Measurements from ENCODE around the gene CD86.
A peak's percentile ranks its signal among the peaks of the same experiment; 100 is the strongest.

The CD86 gene

GRCh38 chr3:122092460-122093165 lies 37.5 kb downstream of the CD86 start:
- DNase-seq = peak; percentile 16 to 22

DNA sequence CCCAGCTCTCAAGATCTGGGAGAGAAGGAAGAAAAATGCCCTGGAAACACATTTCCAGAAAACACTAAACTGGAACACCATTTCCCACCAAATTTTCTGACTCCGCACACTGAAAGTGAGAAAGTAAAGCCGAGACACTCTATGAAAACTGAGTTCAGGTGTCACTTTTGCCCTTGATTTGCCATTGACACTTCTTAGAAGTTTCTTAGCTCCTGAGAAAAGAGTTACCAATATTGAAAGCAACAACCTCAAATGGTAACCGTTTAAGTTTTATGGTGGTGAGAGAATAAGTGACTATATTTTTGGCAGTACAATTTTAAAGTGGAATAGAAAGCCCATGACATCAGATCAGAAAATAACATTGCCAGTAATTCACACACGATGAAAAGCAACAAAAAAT lies 39.0 kb downstream of the CD86 start:
- no peak for DNase-seq

DNA sequence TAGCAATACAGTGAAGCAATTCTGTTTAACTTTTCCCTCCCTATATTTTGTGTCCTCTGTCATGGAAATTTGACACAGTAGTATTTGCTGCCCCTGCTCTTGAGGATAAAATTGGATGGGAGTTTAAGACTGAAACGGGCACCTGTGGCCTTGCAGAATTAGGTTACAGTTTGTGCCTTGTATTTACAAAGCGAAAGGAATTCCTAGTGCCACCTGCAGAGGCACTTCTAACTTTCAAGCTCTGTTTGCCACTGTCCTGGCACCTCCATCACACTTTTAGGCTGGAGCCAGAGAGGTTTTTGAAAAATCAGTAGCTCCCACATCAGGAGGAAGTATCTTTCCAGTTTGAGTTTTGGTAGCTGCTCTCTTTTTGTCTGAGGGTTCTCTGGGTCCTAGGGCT lies 39.5 kb downstream of the CD86 start:
- no peak for DNase-seq

DNA sequence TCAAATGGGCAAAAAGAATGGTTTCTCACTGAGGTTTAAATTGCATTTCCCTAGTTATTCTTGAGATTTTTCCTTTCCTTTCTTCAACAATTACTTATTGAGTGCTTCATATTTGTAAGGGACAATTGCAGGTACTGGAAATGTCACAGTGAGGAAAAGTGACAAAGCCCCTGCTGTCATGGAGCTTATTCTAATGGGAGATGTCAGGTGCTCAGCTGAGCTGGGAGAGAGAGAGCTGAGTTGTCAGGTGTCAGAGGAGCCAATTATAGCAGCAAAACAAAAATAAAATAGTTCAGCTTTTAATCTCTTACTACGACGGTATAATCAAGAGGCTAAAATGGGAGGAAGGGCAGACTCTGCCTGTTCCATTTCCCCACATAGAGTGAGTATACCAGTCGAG lies 42.0 kb downstream of the CD86 start:
- DNase-seq = no peak

DNA sequence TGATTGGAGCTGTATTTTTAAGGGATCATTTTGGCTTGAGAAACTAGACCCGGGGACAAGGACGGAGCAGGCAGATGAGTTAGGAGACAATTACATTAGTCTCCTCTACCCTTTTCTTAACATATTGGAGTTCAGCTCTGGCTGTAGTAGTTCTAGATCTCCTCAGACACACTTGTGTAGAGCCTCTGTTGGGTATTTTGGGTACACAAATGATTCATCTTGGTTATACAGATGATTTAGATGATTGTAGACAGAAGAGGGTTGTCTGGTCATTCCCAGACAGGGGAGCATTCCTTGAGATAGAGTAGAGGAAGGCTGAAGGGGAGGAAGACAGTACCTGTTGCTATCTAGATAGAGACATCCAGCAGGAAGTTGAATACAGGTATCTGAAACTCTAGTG lies 43.4 kb downstream of the CD86 start:
- DNase-seq = no peak

GRCh38 chr3:122099255-122099654 lies 44.1 kb downstream of the CD86 start:
- no peak for DNase-seq

DNA sequence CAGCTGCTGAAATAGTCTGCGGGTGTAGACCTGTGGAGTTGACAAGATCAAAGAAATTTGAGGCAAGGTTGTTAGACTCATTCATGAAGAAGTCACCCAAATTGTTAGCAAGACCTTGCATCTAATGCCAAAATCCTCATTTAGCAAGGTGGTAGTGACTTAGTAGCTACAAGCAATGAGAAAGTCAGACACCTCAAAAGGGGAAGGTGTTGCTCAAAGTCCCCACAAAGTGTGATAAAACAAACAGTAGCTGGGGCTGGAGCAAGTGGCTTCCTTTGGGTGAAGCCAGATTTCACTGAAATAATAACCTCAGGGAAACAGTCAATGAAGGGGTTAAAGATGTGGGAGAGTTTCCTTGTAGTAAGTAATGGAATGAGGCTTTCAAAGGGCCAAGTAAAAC lies 44.9 kb downstream of the CD86 start:
- no peak for DNase-seq

DNA sequence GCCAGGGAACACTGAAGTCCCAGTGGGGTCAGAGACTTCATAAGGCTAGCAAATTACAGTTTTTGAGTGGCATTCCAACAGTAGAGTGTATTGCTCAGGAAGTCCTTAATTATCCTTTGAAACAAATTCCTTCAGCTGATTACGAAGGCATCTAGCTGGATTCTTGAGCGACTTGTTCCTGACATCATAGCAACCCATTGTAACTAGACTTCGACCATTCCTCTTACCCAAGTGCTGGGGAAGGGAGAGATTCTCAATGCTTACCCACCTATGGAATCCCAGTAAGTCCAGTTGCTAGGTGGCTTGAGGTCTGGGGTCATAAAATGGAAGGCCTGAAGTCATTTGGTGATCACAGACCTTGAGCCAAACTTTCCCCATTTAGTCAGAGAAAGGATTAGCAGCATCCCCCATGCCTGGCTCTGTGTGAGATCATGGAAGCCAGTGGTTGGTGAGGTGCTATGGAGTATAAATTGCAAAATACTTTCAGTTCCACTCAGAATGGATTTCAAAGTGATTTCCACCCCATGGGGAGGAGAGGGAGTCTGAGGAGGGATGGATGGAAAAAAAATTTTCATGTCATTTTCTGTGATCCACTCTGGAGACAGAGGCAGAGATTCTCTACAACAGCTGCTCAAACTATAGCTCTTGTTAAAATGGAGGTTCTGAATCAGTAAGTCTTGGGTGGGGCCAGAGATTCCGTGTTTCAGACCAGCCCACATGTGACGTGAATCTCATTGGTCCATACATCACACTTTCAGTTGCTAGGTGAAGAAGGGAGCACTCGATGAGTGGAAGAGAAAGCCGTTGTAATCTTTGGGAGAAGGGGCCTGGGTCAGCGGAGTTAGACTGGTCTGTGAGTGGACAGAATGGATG lies 45.7 kb downstream of the CD86 start:
- DNase-seq = peak; percentile 42 to 44

- DNase-seq = peak; percentile 56 to 90
These were observed 46.5 kb downstream of the CD86 start for GRCh38 chr3:122101646-122102045.

- no peak for DNase-seq
These were observed 47.2 kb downstream of the CD86 start for GRCh38 chr3:122102191-122102935.

DNA sequence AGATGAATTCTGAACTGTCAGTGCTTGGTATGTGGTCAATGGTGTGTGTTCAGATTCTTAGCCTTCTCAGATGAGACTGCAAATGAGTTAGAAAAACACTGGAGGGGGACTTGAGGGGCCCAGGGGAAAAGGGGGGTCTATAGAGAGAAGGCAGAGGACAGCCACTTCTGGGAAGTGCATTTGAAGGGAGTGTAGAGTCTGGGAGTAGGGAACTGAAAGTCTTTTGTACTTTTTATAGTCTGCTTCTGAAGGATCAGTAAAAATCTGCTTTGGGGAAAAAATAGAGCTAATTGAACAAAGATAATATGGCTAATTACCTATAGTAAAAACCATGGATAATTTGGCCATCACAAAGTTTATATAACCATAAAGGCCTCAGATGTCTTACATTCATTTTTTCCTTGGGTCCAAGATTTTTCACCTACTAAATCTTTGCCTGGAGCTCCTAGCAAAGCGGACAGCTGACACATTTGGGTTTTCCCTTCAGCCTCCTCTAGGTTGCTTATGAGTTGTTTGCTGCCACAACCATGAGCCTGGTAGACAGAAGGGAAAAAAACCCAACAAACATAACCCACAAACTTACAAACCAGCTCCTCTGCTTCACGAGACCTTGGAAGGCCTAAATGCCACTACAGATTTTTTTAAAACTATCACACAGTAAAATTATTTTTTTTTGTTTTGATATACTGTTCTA lies 48.8 kb downstream of the CD86 start:
- DNase-seq = no peak

DNA sequence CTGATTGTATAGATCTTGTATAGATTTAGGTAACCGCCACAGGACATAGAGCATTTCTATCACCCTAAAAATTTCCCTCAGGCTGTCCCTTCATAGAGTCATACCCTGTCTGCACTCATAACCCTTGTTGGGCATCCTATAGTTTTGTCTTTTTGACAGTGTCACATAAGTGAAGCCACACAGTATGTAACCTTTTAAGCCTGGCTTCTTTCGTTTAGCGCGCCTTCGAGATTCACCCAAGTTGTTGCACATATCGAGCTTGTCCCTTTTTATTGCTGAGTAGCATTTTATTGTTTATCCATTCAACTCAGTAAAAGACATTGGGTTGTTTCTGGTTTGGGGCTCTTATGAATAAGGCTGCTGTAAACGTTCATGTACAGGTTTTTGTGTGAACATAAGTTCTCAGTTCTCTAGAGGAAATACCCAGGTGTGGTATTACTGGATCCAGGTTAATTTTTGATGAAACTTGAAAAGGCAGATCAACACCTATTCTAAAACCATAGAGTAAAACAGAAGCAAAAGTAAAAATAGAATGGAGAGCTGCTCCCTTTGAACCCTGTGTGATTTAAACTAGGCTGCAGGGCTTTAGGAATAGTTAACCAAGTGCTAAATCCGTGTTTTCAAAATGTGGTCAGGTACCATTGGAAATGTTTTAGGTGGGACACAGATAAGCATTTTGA lies 49.5 kb downstream of the CD86 start:
- no peak for DNase-seq

- DNase-seq = no peak
These were observed 50.5 kb downstream of the CD86 start for GRCh38 chr3:122105626-122106025.

- no peak for DNase-seq
These were observed 52.0 kb downstream of the CD86 start for GRCh38 chr3:122107171-122107570.

GRCh38 chr3:122111974-122112373 lies 56.8 kb downstream of the CD86 start:
- DNase-seq = no peak

GRCh38 chr3:122112754-122113153 lies 57.6 kb downstream of the CD86 start:
- DNase-seq = no peak

GRCh38 chr3:122123850-122124249 lies 68.7 kb downstream of the CD86 start:
- DNase-seq = no peak

- no peak for DNase-seq
These were observed 77.9 kb downstream of the CD86 start for GRCh38 chr3:122132949-122133540.

DNA sequence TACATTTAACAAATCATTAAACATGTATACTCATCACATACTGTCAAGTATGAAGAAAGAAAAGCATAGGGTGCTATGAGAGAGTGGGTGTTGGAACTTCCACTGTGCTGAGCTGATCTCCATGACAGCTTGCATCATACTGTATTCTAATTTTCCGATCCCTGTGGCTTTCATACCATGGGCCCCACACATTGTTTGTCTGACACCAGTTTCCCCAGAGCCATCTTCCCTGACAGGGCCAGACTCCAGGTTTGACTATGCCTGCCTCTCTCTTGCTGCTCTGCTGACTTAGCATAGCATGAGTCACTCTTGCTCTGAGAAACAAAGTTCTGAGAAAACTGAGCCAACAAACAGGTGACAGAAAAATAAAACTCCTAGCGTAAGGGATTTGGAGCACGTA lies 91.3 kb downstream of the CD86 start:
- no peak for DNase-seq

- DNase-seq = no peak
These were observed 93.9 kb downstream of the CD86 start for GRCh38 chr3:122148941-122149627.

DNA sequence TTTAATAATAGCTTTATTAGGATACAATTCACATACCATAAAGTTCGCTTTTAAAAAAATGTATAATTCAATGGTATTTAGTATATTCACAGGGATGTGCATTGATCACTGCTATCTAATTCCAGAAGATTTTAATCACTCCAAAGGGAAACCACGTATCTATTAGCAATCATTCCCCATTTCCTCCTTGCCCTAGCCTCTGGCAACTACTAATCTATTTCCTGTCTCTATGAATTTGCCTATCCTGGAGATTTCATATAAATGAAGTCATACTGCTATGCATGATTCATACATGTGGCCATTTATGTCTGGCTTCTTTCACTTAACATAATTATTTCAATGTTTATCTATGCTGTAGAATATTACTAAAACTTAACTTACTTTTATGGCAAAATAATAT lies 96.3 kb downstream of the CD86 start:
- DNase-seq = no peak

Data from NCI-H526 (cell line).